HG02798 (cell line): ENCODE results near the gene TBC1D10A.

Source experiments
- ATAC-seq: cut with Tn5 transposase; IDR thresholded peaks from one replicate; pipeline ENCODE4 v1.9.1; 2021; ENCODE audit warnings: mild to moderate bottlenecking; ENCODE audit not compliant: unreplicated experiment, poor library complexity

TBC1D10A gene

GRCh38 chr22:30252411-30253204 lies 74.1 kb downstream of the TBC1D10A start:
- ATAC-seq = no peak

- ATAC-seq = no peak
Measured at GRCh38 chr22:30251711-30252110, 75.0 kb downstream of the TBC1D10A start.

DNA sequence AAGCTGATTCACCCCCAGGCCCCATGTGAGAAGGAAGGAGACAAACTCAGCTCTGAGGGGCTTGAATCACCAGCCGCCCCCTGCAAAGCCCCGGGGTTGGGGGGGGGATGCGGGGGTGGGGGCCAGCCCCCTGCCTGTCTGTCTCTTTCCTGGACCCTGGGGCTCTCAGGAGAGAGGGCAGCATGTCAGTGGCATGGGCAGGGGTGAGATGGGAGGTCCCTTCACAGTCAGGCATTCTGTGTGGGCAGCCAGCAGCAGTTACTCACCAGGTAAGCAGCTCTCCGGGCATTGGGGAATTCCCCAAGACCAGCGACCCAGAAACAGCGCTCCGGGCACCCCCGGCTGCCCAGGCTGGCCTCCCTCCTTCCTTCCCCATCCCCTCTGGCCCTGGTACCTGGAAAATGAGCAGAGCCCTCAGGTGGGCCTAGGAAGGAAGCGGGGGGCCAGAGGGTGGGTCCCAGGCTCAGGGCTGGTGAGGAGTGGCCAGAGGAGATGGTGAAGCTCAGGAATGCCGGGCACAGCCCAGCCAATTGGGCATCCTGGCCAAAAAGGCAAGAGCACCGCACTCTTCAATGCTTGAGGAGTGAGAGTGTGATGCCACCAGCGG lies 76.0 kb downstream of the TBC1D10A start:
- ATAC-seq = no peak

DNA sequence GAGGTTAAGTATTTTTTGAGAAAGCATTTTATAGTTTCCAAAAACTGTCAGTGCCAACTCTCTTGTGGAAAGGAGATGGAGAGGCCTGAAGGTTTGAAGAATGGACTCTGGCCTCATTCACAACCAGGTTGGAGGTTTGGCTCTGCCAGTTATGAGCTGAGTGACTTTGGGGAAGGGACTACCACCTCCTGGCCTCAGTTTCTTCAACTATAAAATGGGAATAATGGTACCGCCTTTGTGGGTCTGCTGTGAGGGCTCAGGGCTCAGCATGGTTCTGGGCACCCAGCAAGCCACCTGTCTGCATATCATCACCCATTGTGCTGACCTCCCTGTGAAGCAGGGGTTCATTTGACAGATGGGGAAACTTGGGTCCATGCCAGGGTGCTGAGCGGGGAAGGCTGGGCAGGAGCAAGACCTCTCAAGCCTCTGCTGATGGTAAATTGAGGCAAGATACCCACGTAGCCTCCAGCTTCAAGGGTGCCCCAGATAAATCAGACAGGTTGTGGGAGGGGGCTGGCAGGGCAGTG lies 76.6 kb downstream of the TBC1D10A start:
- ATAC-seq = no peak

DNA sequence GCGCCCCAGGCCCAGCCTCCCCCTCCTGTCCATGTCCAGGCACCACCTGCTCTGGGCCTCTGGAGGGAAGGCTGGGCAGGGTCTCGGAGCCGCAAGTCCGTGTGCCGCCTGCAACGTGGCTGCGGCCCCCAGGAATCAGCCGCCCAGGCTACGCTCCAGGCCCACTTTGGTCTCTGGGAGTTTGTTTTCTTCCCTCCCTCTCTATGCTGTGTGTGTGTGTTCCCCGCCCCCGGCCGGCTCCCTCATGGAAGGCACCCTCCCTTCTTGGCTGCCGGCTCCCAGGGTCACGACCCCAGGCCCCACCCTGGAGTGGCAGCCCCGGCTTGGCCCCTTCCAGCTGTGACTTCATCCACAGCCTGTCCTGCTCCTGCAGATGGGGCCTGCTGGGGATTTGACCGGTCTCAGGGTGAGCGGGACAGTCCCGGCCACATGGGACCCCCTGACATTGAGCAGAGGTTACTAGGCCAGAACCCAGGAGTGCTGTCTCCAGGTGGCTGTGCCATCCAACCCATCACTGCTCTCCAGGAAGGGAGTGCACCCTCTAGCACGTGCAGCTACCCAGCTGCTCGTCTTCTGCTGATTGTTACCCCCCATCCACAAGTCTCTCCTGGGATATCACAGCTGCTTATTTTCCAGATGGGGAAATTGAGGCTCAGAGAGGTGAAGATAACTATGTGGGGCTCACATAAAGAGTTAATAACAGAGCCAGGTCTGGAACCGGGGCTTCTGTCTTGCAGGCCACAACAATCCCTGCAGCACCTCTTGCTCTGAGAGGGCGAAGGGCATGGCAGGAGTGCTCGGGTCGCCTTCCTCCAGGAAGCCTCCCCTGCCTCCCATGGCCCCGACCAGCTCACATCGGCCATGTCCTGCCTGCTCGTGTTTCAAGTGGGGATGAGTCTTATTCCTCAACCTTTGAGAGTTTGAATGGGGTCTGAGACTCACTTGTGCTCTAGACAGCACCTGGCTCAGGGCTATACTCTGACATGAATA lies 77.4 kb downstream of the TBC1D10A start:
- no peak for ATAC-seq

GRCh38 chr22:30248484-30248883 lies 78.3 kb downstream of the TBC1D10A start:
- ATAC-seq = no peak

DNA sequence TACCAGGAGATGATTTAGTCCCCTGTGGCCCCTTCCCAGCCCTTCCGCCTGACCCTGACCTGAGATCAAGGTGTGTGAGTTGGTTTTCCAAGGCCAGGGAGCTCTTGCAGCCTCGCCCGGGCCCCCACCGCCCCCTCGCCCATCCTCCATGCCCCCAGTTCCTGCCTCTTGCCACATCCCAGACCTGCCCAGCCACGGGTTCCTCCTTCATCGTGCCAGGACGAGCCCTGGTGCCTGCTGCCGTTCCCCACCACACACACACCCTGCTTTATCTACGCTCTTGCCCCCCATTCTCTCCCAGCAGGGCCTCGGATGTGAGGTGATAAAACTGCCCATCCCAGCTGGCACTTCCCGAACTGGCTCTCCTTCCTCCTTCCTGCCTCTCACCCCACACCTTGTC lies 78.8 kb downstream of the TBC1D10A start:
- no peak for ATAC-seq

DNA sequence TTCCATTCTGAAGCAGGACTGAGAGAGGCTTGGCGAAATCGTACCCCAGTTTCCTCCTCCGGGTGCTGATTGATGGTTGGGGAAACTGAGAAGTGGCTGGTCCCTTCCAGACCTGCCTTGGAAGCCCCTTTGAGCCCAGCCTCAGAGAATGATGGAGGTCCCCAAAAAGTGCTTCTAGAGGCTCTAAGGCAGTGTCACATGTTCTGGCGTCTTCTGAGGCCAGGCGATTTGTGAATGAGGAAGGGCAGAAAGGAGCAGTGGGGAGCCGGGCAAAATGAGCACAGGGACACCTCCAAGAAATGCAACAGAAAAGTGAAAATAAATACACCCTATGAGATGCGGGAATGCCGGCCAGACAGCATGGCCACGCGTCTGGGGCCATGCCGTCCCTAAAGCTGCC lies 79.2 kb downstream of the TBC1D10A start:
- no peak for ATAC-seq

DNA sequence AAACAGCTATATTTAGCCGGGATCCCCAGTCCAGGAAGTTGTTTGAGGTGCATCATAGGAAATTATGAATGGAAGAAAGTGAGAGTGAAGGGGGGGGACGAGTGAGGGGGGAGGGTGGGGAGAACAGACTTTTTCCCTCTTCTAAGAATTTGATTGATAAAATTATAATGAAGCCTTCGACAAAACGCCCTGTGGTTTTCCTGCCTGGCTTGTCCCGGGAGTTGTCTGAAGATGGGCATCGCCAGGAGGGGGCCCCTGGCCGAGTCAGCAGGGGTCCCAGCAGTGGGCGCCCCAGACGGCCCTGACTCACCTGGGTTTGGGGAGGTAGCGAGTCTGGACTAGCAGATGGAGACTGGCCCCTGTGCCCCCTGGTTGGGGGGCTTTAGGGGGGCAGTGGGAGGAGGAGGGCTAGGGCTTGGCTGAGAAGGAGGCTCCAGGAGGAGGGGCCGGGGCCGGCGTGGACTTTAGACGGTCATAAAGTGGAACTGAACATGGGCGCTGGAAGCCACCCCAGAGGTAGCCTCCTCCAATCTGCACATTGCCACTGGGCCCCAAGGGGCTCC lies 79.8 kb downstream of the TBC1D10A start:
- no peak for ATAC-seq

GRCh38 chr22:30245985-30246813 lies 80.5 kb downstream of the TBC1D10A start, which contains the start of gene LIF:
LIF (minus strand) TSS chr22:30246759; CDS start chr22:30246695, 64 bp downstream.
- ATAC-seq = no peak

- ATAC-seq = no peak
Measured at GRCh38 chr22:30245181-30245984, 81.4 kb downstream of the TBC1D10A start.

DNA sequence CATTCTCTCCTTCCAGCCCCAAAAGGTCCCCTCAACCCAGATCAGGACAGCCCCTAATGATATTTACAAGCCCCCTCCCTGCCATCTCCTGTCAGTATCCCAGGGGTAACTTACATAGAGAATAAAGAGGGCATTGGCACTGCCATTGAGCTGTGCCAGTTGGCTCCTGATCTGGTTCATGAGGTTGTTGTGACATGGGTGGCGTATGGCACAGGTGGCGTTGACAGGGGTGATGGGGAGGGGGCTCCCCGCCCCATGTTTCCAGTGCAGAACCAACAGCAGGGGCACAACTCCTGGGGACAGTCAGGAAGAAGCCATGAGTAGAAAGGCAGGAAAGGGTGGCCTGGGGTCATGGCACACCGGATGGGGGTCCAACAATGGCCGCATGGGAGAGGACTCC lies 82.1 kb downstream of the TBC1D10A start:
- no peak for ATAC-seq

DNA sequence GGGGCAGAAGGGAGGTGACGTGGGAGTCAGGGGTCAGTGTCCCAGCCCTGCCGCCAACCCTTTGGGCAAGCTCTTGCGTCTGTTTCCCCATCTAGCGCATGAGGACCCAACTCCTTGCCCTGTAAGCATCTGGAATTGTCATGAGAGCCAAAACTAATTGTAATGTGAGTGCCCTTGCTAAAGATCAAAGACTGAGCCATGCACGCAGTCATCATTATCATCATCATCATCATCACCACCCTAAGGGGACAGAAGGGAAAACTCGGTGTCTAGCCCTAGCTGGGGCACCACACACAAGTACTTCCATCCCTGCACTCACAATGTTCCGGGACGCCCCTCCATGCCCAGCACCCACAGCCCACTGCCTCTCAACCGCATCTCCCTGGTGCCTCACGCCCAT lies 82.7 kb downstream of the TBC1D10A start:
- ATAC-seq = no peak

- no peak for ATAC-seq
Measured at GRCh38 chr22:30243661-30244060, 83.1 kb downstream of the TBC1D10A start.
